Right atrium auricular region (tissue), 2 donors: ENCODE data around the gene AEN. TPM values are rescaled to one million over a fixed set of nuclear protein-coding genes. Genes with fewer than 3 reads are reported as not detected.

Experiments
- DNase-seq: peaks from one replicate; pipeline ENCODE4 v3.0.0-alpha.2; 2019; ENCODE audit warnings: low spot score
- H3K27ac ChIP-seq, 2 donors: fragments of 200-600 bp; sonication (generic); 1 replicate in 1 of 2; 2 replicates in 1 of 2; pipeline ENCODE4 v1.5.1; 2016 to 2019
- H3K27me3 ChIP-seq, 2 donors: fragments of 200-600 bp; sonication (generic); one replicate each; pipeline versions ENCODE4 v1.5.1 to v1.6.0; 2017 to 2019
- H3K36me3 ChIP-seq: fragments of 200-600 bp; sonication (generic); one replicate; pipeline ENCODE4 v1.5.1; 2016
- H3K4me1 ChIP-seq, 2 donors: fragments of 200-600 bp; sonication (generic); one replicate each; pipeline versions ENCODE4 v1.5.1 to v1.6.0; 2017 to 2019
- H3K4me3 ChIP-seq, 2 donors: fragments of 200-600 bp; sonication (generic); 1 replicate in 1 of 2; 2 replicates in 1 of 2; pipeline ENCODE4 v1.5.1; 2017 to 2019; ENCODE audit warnings: mild to moderate bottlenecking in 1 of 2, moderate library complexity in 1 of 2
- H3K9me3 ChIP-seq, 2 donors: fragments of 200-600 bp; sonication (generic); one replicate each; pipeline ENCODE4 v1.5.1; 2019
- CTCF ChIP-seq, 2 donors: fragments of 200-600 bp; sonication (generic); IDR thresholded peaks; one replicate each; pipeline ENCODE4 v1.5.1; 2019; ENCODE audit warnings: antibody characterized with exemption in 2 of 2
- total RNA-seq, 2 donors: library from RNA; depleted of rRNA; stranded (reverse); fragments of >200 nt; gene quantifications; one replicate each; pipeline ENCODE4 v1.1.0, GENCODE V29; 2016

AEN gene
- total RNA-seq, 2 donors from 2014 or later = 5.1 to 8.0 TPM

DNA sequence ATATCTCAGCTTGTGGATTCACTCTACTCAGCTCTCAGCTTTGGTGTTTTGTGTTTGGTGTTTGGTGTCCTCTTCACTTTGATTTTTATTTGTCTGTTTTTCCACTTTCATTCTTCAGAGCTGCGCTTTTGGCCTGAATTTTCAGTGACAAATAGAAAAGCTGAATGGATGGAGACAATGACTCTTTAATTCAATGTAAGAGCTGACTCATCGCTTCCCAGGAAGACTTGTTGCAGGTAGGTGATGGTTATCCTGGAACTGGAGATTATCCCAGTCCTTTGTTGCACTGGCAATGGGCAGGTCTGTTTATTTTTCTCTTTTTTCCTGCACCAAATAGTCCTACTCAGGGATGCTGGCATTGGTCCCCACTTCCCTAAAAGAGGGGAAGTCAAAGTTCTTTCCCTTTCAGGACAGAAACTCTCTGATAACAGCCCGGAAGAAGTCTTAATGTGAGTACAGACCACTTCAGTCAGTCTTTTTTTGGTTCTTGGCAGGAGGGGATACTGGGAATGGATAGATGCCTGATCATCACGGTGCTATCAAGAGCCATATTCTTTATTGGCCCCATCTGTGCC lies 12.4 kb upstream of the AEN start:
- H3K27me3 ChIP-seq = peaks cover 11 to 16% of the 10 kb centered on the region in 2 donors
- no peaks in the 10 kb centered on the region for H3K36me3 ChIP-seq
- peaks cover 0 to 22% of the 10 kb centered on the region in 2 donors for H3K4me1 ChIP-seq
- DNase-seq = no peak
- no peaks in the 10 kb centered on the region for H3K9me3 ChIP-seq
- H3K27ac ChIP-seq = no peak overlapping the region
- TF ChIP-seq CTCF (IDR thresholded peaks at IDR 0.05) = no peak
- H3K4me3 ChIP-seq = no peak overlapping the region

GRCh38 chr15:88609344-88610090 lies 11.6 kb upstream of the AEN start:
- no peak overlapping the region for H3K27ac ChIP-seq
- peaks cover 0 to 16% of the 10 kb centered on the region in 2 donors for H3K4me1 ChIP-seq
- no peak overlapping the region for H3K4me3 ChIP-seq
- H3K36me3 ChIP-seq = no peaks in the 10 kb centered on the region
- no peaks in the 10 kb centered on the region for H3K9me3 ChIP-seq
- DNase-seq = no peak
- no peak for TF ChIP-seq CTCF (IDR thresholded peaks at IDR 0.05)
- H3K27me3 ChIP-seq = peaks cover 7 to 12% of the 10 kb centered on the region in 2 donors

DNA sequence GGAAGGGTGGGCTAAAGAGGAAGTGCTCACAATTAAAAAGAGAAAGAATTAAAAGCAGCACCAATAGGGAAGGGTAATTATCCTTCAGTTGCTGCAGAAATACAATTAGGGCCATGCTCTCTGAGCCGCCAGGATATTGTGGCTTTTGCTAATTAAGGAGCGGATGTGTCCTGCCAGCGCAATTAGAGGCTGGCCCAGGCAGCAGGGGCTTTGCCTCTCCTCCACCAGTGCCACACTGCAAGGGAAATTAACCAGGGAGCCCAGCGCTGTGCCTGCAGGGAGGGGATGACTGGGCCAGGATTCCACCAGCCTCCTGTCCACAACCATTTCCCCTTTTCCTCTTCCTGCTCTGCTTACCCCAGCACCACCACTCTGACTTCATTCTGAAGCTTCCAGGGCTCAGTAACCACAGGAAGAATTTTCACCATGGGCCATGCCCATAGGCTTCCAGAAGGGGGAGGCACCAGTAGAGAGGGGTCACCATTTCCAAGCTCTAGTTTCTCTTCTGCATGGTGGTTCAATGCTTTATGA lies 10.4 kb upstream of the AEN start:
- Histone ChIP-seq H3K36me3 (no peaks in the 10 kb centered on the region), H3K27me3 (peaks cover 0 to 5% of the 10 kb centered on the region in 2 donors), H3K9me3 (no peaks in the 10 kb centered on the region), H3K27ac (no peak overlapping the region), H3K4me3 (no peak overlapping the region), H3K4me1 (peaks cover 0 to 4% of the 10 kb centered on the region in 2 donors)
- no peak for DNase-seq
- TF ChIP-seq CTCF (IDR thresholded peaks at IDR 0.05) = no peak

DNA sequence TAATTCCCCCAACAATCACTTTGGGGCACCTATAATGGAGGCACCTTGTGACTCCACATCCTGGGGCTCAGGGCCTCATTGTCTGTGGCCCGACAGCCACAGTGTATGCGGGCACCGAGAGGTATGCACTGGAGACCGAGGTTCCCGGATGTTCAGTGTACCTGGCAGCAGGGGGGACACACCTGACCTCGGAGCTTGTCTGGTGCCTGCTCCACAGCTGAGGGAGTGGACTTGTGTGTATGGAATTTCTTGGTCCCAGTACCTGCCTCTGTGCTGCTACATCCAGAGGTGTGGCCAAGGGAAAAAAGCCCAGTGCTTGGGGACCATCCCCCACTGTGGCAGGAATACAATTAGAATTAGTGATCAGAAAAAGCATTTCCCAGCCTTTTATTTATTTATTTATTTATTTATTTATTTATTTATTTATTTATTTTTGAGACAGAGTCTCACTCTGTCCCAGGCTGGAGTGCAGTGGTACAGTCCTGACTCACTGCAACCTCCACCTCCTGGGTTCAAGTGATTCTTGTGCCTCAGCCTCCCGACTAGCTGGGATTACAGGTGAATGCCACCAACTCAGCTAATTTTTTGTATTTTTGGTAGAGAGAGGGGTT lies 8.8 kb upstream of the AEN start:
- Histone ChIP-seq H3K27ac (no peak overlapping the region), H3K4me1 (no peaks in the 10 kb centered on the region), H3K27me3 (no peaks in the 10 kb centered on the region), H3K4me3 (no peak overlapping the region), H3K9me3 (no peaks in the 10 kb centered on the region), H3K36me3 (no peaks in the 10 kb centered on the region)
- no peak for DNase-seq
- no peak for TF ChIP-seq CTCF (IDR thresholded peaks at IDR 0.05)

GRCh38 chr15:88613074-88613944 lies 7.8 kb upstream of the AEN start:
- Histone ChIP-seq H3K27me3 (no peaks in the 10 kb centered on the region), H3K4me3 (no peak overlapping the region), H3K27ac (no peak overlapping the region)

More at GRCh38 chr15:88613074-88613944, 7.8 kb upstream of the AEN start:
- no peak for TF ChIP-seq CTCF (IDR thresholded peaks at IDR 0.05)
- Histone ChIP-seq H3K9me3 (no peaks in the 10 kb centered on the region), H3K4me1 (no peaks in the 10 kb centered on the region), H3K36me3 (no peaks in the 10 kb centered on the region)
- DNase-seq = no peak
